Activated gamma-delta T cell treated with Interleukin-2 at 50 U/mL for 16 hours (primary cell): Measurements from ENCODE around the gene TUBB2B.
"Not testable (repeated sequence)": the region's sequence is repeated elsewhere in the genome, so short reads cannot be mapped to it uniquely, and the experiment has no call there.

ENCODE experiments used
- DNase-seq: peaks from one replicate; pipeline ENCODE4 v3.0.0-alpha.2; 2020

The TUBB2B gene

DNA sequence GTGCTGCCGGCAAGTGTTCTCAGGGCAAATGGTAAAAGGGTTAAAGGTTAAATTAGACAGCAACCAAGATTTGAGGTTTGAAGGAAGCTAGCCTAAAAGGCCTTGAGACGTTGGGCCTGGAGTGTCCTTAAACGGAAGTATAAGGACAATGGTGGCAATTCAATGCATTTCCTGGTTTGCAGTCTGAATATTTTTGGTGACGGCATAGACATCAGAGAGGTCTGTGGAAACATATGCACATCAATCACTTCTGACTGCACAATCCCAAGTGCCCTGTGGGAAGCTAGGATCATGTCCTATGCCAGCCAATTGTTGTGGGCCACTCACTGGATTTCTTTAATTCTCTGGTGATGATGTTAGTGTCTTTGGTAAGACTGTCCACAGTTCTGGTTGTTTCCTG, 44.4 kb downstream of the TUBB2B start:
- no peak for DNase-seq

DNA sequence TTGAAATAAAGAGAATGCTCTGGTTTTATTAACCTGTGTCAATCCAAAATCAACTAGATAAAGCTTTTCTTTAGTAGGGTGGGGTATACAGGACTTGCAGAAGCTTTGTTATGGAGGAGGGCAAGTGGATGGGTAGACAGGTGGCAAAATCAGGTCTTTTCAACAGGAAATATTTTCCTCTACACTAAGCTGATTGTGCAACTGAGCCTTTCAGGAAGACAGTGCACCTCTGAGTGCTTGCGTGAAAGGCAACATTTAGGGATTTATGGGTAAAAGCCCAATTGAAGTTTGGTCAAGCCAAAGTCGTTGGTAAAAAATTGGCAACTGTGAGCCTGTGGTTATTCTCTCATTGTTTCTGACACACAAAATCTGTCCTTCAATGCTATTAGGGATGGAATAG, 46.3 kb downstream of the TUBB2B start:
- DNase-seq, result no peak

GRCh38 chr6:3179945-3180344, 47.5 kb downstream of the TUBB2B start:
- DNase-seq, result not testable (repeated sequence)

DNA sequence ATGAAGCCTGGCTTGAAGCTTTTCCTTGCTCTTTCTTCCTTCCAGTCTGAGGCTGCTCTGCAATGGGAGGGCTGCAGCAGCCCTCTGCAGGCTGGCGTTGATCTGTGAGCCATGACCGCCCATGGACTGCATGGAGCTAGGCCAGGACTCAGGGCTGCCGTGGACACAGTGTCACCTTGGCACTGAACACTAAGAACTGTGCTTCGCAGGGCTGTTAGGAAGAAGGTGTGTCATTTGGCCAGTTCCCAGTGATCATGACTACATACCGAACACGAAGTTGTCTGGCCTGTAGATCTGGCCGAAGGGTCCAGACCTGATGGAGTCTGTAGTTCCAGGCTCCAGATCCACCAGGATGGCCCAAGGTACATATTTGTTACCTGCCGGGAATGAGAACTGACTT, 48.8 kb downstream of the TUBB2B start:
- DNase-seq, result not testable (repeated sequence)

DNA sequence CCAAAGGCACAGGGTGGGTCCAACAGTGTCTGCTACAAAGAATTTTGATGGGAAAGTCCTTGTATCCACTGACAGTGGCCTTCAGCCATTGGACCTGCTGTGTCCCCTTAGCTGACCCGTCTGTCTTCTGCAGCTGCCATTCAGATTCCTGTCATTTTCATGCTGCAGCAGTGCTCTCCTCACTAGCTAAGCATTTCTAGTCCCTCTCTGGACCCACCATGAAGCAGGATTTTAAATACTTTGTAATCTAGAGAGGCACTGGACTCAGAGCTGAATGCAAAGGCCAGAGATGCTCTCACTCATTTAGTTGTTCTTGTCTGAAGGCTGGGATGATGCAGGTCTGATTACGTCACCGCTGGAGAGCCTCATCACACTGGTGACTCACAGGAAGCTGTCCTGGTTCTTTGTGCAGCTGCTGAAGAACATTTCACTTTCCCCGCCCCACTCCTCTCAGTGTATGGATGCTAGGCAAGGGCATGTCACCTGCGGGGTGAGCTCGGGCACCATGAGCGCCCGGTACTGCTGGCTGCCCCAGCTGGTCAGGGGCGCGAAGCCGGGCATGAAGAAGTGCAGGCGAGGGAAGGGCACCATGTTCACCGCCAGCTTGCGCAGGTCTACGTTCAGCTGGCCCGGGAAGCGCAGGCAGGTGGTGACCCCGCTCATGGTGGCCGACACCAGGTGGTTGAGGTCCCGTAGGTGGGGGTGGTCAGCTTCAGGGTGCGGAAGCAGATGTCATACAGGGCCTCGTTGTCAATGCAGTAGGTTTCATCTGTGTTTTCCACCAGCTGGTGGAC, 50.7 kb downstream of the TUBB2B start:
- DNase-seq, result no peak

- no peak for DNase-seq
Measured at GRCh38 chr6:3175715-3176402, 51.6 kb downstream of the TUBB2B start.
